ENCODE measurements around the gene FAM3A. TPM values are rescaled to one million over a fixed set of nuclear protein-coding genes. Genes with fewer than 3 reads are reported as not detected.

The FAM3A gene
- total RNA-seq, 3 donors from 2014 or later, result 38.8 to 42.6 (median 41.3) TPM

- DNase-seq (ENCODE audit: low spot score in 2 of 2), result no peak
- no peaks in the 10 kb centered on the region for H3K36me3 ChIP-seq
- peaks cover 0 to 29% of the 10 kb centered on the region in 2 donors for H3K27me3 ChIP-seq
- intact Hi-C loops (cut with DNase I; ENCODE audit: low total_unique reads), result no loop called here
- TF ChIP-seq POLR2A (IDR thresholded peaks at IDR 0.05) (no peak), CTCF (IDR thresholded peaks at IDR 0.05) (no peak), POLR2AphosphoS5 (IDR thresholded peaks at IDR 0.05) (no peak)
- H3K9me3 ChIP-seq, result peaks cover 0 to 3% of the 10 kb centered on the region in 2 donors
- no peak overlapping the region for H3K4me3 ChIP-seq
- no peak overlapping the region for H3K27ac ChIP-seq
- no peaks in the 10 kb centered on the region for H3K4me1 ChIP-seq
These were observed 50.0 kb downstream of the FAM3A start for GRCh38 chrX:154466036-154466435.

GRCh38 chrX:154465601-154466000 is 50.4 kb downstream of the FAM3A start:
- intact Hi-C loops (cut with DNase I; ENCODE audit: low total_unique reads), result no loop called here
- TF ChIP-seq CTCF (IDR thresholded peaks at IDR 0.05) (no peak), POLR2A (IDR thresholded peaks at IDR 0.05) (no peak), POLR2AphosphoS5 (IDR thresholded peaks at IDR 0.05) (no peak)
- no peak overlapping the region for H3K4me3 ChIP-seq
- peaks cover 0 to 29% of the 10 kb centered on the region in 2 donors for H3K27me3 ChIP-seq
- peaks cover 0 to 3% of the 10 kb centered on the region in 2 donors for H3K9me3 ChIP-seq
- no peak for DNase-seq (ENCODE audit: low spot score in 2 of 2)
- no peaks in the 10 kb centered on the region for H3K36me3 ChIP-seq
- H3K4me1 ChIP-seq, result no peaks in the 10 kb centered on the region
- H3K27ac ChIP-seq, result no peak overlapping the region

- Histone ChIP-seq H3K27ac (no peak overlapping the region), H3K4me3 (no peak overlapping the region), H3K36me3 (no peaks in the 10 kb centered on the region), H3K4me1 (no peaks in the 10 kb centered on the region), H3K27me3 (peaks cover 0 to 29% of the 10 kb centered on the region in 2 donors), H3K9me3 (peaks cover 0 to 3% of the 10 kb centered on the region in 2 donors)
- no peak for TF ChIP-seq POLR2AphosphoS5 (IDR thresholded peaks at IDR 0.05)
- DNase-seq (ENCODE audit: low spot score in 2 of 2), result no peak
- intact Hi-C loops (cut with DNase I; ENCODE audit: low total_unique reads), result no loop called here
These were observed 51.1 kb downstream of the FAM3A start for GRCh38 chrX:154464806-154465365.

GRCh38 chrX:154463611-154464220 is 52.3 kb downstream of the FAM3A start:
- intact Hi-C loops (cut with DNase I; ENCODE audit: low total_unique reads), result no loop called here
- Histone ChIP-seq H3K27me3 (peaks cover 0 to 29% of the 10 kb centered on the region in 2 donors), H3K27ac (no peak overlapping the region), H3K36me3 (no peaks in the 10 kb centered on the region), H3K9me3 (peaks cover 0 to 3% of the 10 kb centered on the region in 2 donors), H3K4me3 (no peak overlapping the region), H3K4me1 (no peaks in the 10 kb centered on the region)
- TF ChIP-seq POLR2A (IDR thresholded peaks at IDR 0.05) (no peak), POLR2AphosphoS5 (IDR thresholded peaks at IDR 0.05) (no peak)
- DNase-seq (ENCODE audit: low spot score in 2 of 2), result no peak

- H3K27me3 ChIP-seq, result peaks cover 0 to 29% of the 10 kb centered on the region in 2 donors
- DNase-seq (ENCODE audit: low spot score in 2 of 2), result no peak
- no peak for TF ChIP-seq POLR2AphosphoS5 (IDR thresholded peaks at IDR 0.05)
- no peak for TF ChIP-seq POLR2A (IDR thresholded peaks at IDR 0.05)
- TF ChIP-seq CTCF (IDR thresholded peaks at IDR 0.05), result no peak
- H3K36me3 ChIP-seq, result no peaks in the 10 kb centered on the region
- no peaks in the 10 kb centered on the region for H3K4me1 ChIP-seq
- intact Hi-C loops (cut with DNase I; ENCODE audit: low total_unique reads), result no loop called here
- H3K27ac ChIP-seq, result no peak overlapping the region
- H3K9me3 ChIP-seq, result peaks cover 0 to 3% of the 10 kb centered on the region in 2 donors
- no peak overlapping the region for H3K4me3 ChIP-seq
These were observed 53.6 kb downstream of the FAM3A start for GRCh38 chrX:154462396-154462795.

GRCh38 chrX:154460326-154460725 is 55.7 kb downstream of the FAM3A start:
- TF ChIP-seq POLR2AphosphoS5 (IDR thresholded peaks at IDR 0.05) (no peak), POLR2A (IDR thresholded peaks at IDR 0.05) (no peak), CTCF (IDR thresholded peaks at IDR 0.05) (no peak)
- intact Hi-C loops (cut with DNase I; ENCODE audit: low total_unique reads), result no loop called here
- Histone ChIP-seq H3K27ac (no peak overlapping the region), H3K9me3 (peaks cover 0 to 3% of the 10 kb centered on the region in 2 donors), H3K36me3 (no peaks in the 10 kb centered on the region), H3K4me3 (no peak overlapping the region), H3K27me3 (peaks cover 0 to 13% of the 10 kb centered on the region in 2 donors), H3K4me1 (no peaks in the 10 kb centered on the region)
- no peak for DNase-seq (ENCODE audit: low spot score in 2 of 2)
